Right lobe of liver (tissue), 4 donors: ENCODE results near the gene TIMM22.

Experiments
- POLR2A ChIP-seq: fragments of 450-650 bp; IDR thresholded peaks from one replicate; pipeline ENCODE4 v1.6.1; 2017; ENCODE audit warnings: antibody characterized with exemption, mild to moderate bottlenecking
- TF ChIP-seq, protein P1 (sequence below), 4 donors: fragments of 200-600 bp in 3 of 4; fragments of 450-650 bp in 1 of 4; IDR thresholded peaks; one replicate each; pipeline versions ENCODE4 v1.5.1 to v1.8.0; 2016 to 2022; ENCODE audit warnings: antibody characterized with exemption in 4 of 4, mild to moderate bottlenecking in 2 of 4
- donor health status: DM: no; HTN: no; CAD: no.
- donor health status: DM: no; HTN: no; CAD: no.
- donor health status: DM: no; HTN: yes; CAD: no.

DNA sequence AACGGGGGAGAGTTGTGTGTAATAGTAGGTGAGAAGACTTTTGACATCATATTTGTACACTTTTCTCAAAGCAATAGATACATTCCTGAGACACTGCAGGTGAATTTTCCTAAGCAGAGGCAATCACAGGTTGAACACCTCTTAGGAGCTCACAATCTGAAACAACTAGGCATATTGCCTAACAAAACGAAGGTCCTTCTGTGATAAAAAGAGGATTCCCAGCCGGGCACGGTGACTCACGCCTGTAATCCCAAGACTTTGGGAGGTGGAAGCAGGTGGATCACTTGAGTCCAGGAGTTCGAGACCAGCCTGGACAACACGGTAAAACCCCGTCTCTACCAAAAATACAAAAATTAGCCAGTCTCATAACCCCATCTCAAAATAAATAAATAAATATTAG lies 34.8 kb upstream of the TIMM22 start:
- TF ChIP-seq, protein P1, sequence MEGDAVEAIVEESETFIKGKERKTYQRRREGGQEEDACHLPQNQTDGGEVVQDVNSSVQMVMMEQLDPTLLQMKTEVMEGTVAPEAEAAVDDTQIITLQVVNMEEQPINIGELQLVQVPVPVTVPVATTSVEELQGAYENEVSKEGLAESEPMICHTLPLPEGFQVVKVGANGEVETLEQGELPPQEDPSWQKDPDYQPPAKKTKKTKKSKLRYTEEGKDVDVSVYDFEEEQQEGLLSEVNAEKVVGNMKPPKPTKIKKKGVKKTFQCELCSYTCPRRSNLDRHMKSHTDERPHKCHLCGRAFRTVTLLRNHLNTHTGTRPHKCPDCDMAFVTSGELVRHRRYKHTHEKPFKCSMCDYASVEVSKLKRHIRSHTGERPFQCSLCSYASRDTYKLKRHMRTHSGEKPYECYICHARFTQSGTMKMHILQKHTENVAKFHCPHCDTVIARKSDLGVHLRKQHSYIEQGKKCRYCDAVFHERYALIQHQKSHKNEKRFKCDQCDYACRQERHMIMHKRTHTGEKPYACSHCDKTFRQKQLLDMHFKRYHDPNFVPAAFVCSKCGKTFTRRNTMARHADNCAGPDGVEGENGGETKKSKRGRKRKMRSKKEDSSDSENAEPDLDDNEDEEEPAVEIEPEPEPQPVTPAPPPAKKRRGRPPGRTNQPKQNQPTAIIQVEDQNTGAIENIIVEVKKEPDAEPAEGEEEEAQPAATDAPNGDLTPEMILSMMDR (IDR thresholded peaks at IDR 0.05): no peak
- no peak for TF ChIP-seq POLR2A
